T-helper 22 cell (primary cell): Measurements from ENCODE around the gene SLCO2B1.

Source experiments
- DNase-seq: peaks from one replicate; pipeline ENCODE4 v3.0.0-alpha.2; 2020; ENCODE audit warnings: low read depth

The SLCO2B1 gene

GRCh38 chr11:75145196-75145971 lies 5.5 kb upstream of the SLCO2B1 start:
- DNase-seq, result no peak

- no peak for DNase-seq
Measured at GRCh38 chr11:75145972-75146519, 4.9 kb upstream of the SLCO2B1 start.

DNA sequence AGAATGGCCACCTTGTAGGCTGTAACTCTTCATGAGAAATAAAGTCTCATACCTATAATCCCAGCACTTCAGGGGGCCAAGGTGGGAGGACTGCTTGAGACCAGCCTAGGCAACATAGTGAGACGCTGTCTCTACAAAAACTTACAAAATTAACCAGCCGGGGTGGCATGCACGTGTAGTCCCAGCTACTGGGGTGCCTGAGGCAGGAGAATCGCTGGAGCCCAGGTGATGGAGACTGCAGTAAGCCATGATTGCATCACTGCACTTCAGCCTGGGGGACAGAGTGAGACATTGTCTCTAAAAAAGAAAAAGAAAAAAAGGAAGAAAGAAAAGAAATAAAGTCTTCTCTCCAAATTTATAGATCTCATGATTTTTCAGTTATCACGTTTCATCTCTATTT lies 4.2 kb upstream of the SLCO2B1 start:
- no peak for DNase-seq

DNA sequence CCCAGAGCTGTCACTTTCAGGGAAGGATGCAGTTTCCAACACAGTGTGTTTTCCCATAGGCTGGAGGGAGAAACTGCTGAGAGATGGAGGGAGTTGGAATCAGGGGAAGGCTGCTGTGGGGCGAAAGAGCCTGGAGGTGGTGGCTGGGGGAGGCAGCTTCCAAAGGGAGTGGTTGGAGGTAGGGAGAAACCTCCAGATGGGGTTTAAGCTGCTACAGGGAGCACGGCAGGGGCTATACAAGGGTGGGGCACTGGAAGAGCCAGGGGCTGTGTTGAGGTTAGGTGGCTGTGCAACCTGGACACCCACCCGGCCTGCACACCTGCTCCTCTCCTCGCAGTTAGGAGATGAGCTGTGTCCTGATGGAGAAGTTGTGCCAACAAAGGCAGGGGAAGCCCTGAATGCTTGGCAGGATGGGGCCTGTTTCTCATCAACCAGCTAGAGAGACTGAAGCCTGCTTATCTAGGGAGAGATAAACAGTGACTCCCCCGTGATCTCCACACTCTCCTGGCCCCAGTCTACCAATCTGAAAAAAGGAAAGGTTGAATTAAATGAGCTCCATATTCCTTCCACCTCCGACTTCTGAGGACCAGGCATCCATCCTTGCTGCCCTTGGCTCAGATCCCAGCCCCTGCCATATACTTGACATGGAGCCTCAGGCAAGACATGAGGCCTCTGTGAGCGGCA lies 3.6 kb upstream of the SLCO2B1 start:
- no peak for DNase-seq

- no peak for DNase-seq
Measured at GRCh38 chr11:75147875-75148263, 3.0 kb upstream of the SLCO2B1 start.

GRCh38 chr11:75148436-75148983 lies 2.4 kb upstream of the SLCO2B1 start:
- DNase-seq, result no peak

GRCh38 chr11:75149766-75150465 lies 991 bp upstream of the SLCO2B1 start:
- DNase-seq, result no peak

GRCh38 chr11:75151346-75152047 lies 590 bp downstream of the SLCO2B1 start:
- DNase-seq, result no peak

DNA sequence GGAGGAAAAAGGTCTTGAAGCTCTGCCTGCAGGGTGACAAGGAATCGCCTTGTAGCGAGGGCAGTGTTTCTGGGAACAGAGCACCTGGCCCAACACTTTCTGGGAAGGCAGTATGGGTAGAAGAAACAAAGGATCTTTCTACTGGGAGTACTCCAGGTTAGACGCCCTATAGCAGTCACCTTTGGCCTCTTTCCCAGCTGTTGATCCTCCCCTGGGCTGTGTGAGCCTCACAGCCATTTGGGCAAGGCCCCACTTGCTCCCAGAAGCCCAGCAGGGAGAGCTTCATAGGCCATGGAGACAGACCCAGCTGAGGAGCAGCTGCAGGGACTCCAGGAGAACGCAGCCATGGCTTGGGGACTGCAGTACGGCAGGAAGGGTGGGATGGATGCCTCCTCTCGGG lies 1.2 kb downstream of the SLCO2B1 start:
- no peak for DNase-seq

- no peak for DNase-seq
Measured at GRCh38 chr11:75152651-75153427, 1.9 kb downstream of the SLCO2B1 start.

DNA sequence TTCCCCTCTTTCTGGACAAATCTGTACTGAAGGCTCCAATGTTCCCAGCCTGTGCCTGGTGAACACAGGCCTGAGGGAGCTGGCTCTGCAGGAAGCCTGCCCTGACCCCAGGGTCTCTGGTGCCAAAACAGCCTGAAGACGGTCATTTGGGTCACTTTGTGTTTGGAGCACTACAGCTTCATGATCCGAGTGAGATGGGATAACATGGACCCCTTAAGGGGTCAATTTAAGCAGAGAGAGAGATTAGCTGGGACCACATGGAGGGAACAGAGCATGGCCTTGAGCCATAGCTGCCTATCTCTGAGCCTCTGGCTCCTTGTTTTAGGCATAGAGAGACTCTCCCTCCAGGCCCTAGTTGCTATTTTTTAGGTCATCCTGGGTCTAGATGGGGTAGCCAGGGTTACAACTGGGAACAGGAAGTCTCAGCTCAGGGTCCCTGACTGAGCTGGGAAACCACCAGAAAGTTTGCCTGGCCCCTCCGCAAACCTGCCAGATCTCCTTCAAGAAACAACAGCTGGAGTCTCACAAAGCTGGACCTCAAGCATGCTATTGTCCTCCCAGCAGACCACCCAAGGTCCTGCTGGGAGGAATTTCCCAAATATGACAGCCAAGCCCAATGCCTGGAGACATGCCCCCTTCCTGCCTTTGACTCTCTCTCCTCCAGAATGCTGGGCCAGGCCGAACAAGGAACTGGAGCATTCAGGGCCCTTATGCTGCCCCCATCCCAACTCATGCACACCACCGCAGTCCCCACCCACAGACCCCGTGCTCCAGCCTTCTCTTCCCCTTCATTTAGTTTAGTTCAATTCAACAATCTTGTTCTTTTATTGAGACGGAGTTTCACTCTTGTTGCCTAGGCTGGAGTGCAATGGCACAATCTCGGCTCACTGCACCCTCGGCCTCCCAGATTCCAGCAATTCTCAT lies 4.0 kb downstream of the SLCO2B1 start:
- DNase-seq, result no peak

GRCh38 chr11:75155570-75156422 lies 4.9 kb downstream of the SLCO2B1 start:
- no peak for DNase-seq

DNA sequence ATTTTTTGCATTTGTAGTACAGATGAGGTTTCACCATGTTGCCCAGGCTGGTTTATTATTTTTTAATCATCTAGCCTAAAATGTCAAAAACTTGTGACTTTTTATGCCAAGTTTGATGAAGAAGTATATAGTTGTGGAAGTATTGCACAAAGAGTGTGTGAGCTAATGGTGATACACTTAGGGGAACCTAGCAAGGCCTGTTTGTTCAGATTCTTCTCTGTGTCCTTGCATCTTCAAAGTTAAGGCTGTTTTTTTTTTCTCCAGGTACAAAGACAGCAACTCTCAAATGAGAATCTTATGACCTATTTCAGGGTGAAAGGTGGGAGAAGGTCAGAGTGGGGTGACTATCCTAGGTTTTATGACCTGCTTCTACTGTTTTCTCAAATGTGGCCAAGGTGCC lies 7.3 kb downstream of the SLCO2B1 start:
- DNase-seq, result no peak

DNA sequence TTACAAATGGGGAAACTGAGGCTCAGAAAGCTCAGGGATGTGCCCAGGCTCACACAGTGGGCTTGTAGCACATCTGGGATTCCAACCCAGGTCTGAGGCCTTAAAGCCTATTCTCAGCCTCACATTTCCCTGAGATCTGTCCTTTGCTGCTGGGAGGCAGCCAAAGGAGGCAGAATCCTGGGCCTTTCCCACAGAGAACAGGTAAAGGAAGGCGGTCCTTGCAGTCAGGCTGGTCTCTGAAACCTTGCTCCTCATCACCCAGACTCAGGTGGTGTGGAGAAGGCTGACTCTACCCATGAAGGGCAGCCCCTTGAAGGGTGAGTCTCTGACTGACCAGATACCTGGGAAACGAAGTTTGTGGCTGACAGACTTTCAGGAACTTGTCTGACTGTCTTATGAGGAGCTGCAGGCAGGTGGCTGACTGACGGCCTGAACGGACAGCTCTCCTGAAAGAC lies 7.8 kb downstream of the SLCO2B1 start:
- DNase-seq, result no peak

- DNase-seq, result no peak
Measured at GRCh38 chr11:75159151-75159953, 8.4 kb downstream of the SLCO2B1 start.

GRCh38 chr11:75160220-75160757 lies 9.4 kb downstream of the SLCO2B1 start:
- DNase-seq, result no peak

DNA sequence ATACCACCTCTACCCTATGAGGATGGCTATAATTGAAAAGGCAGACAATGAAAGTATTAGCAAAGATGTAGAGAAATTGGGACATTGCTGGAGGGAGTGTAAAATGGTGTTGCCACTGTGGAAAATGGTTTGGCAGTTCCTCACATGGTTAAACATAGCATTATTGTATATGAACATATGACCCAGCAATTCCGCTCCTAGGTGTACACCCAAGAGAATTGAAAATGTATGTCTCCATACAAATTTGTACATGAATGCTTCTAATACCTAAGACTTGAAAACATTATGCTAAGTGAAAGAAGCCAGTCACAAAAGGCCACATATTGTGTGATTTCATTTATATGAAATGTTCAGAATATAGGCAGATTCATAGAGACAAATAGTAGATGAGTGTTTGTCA lies 10.0 kb downstream of the SLCO2B1 start:
- DNase-seq, result no peak
